HL-60/S4 treated with phorbol 12-myristate 13-acetate at 8.2 ng/mL for 4 days and 3 days (cell line): Measurements from ENCODE around the gene TIPARP.
"Not testable (repeated sequence)": the region's sequence is repeated elsewhere in the genome, so short reads cannot be mapped to it uniquely, and the experiment has no call there.

Experiments
- in situ Hi-C: fragments of 300-500 bp; cut with MboI; formaldehyde crosslinking; loops from 2 replicates; pipeline ENCODE4 v1.15.0; 2022; ENCODE audit warnings: low sequenced_read_pairs

Gene TIPARP

GRCh38 chr3:156704370-156705036 is 30.1 kb downstream of the TIPARP start:
- in situ Hi-C loops = loop anchor here (10.0 kb wide), 1 partner anchor 110 kb away; no protein-coding TSS in a partner anchor

- in situ Hi-C loops = loop anchor here (10.0 kb wide), 1 partner anchor 109 kb away; no protein-coding TSS in a partner anchor
Observed at GRCh38 chr3:156705761-156706616, 31.6 kb downstream of the TIPARP start.

DNA sequence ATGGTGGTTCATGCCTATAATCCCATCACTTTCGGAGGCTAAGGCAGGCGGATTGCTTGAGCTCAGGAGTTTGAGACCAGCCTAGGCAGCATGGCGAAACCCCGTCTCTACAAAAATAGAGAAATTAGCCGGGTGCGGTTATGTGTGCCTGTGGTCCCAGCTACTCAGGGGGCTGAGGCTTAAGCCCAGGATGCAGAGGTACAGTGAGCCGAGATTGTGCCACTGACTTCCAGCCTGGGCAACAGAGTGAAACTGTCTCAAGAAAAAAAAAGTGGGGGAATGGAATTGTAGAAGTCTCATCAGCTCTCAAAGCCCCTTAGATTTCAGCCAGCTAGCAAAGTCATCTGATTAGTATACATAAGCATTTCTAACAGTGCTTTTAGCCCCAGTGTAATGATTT is 33.2 kb downstream of the TIPARP start:
- in situ Hi-C loops = loop anchor here (10.0 kb wide), 1 partner anchor 107 kb away; no protein-coding TSS in a partner anchor

- in situ Hi-C loops = no loop called here
Observed at GRCh38 chr3:156710429-156710828, 36.0 kb downstream of the TIPARP start.

GRCh38 chr3:156711113-156711512 is 36.7 kb downstream of the TIPARP start:
- in situ Hi-C loops = no loop called here

- in situ Hi-C loops = not testable (repeated sequence)
Observed at GRCh38 chr3:156711944-156712343, 37.6 kb downstream of the TIPARP start.

DNA sequence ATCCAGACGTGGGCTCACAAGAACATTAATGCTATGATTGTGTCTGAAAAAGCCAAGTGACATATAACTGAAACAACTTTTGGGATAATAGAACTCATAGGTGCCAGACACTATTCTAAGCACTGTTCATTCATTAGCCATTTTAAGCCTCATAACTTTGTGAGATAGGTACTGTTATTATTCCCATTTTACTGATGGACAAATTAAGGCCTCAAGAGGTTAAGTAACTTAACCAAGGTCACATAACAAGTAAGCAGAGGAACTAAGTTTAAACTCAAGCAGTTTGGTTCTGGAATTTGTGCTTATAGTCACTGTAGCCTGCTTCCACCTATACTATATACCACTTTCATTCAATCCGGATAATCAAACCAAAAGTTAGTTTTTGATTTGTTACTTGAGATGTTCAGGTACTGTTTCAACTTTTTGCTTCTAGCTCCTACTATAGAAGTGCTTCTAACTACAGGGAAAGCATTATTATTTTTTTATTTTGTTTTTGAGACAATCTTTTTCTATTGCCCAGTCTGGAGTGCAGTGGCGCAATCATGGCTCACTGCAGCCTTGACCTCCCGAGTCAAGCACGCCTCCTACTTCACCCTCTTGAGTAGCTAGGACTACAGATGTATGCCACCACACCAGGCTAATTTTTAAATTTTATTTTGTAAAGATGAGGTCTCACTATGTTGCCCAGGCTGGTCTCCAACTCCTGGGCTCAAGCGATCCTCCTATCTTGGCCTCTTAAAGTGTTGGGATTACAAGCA is 41.9 kb downstream of the TIPARP start:
- in situ Hi-C loops = no loop called here

DNA sequence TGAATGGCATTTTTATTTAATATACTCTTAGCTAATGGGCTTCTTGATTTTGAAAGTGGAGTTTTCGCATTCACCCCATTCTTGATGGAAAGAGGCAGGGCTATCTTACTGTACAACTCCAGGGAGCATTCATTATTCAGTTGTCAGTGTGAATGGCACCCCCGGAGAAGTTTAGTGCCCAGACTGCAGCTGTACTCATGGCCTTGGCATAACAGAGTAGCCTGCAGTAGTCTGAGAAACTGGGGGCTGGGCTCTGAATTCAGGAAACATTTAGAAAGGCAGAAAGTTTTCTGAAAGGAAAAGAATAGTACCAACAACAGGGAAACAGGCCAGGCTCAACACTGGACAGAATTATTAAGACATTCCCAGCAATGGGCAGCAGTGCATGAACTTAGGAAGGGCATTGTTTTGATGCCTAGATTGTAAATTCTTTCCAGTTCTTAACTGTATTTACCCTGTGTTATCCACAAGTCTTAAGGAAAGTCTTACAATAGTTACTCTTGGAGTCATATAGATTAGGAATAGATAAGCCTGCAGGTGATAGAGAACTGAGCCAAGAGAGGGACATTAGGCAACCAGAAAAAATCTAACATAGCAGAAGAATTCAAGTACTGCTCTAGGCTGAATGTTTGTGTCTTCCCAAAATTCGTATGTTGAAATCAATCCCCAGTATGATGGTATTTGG is 44.4 kb downstream of the TIPARP start:
- in situ Hi-C loops = no loop called here

DNA sequence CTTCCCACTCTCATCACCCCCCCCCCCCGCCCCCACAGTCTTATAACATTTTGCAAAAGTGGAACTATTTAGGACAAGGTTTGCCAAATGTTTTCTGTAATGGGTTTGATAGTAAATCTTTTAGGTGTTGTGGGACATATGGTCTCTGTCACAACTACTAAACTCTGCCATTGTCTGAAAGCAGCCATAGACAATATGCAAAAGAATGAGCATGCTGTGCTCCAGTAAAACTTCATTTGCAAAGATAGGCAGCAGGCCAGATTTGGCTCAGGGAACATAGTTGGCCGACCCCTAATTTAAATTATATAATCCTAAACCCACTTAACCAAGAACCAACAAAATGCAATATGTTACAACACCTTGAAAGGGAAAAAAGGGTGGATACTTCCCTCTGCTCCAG is 46.4 kb downstream of the TIPARP start:
- in situ Hi-C loops = no loop called here

GRCh38 chr3:156721687-156722618 is 47.6 kb downstream of the TIPARP start:
- in situ Hi-C loops = no loop called here

- in situ Hi-C loops = no loop called here
Observed at GRCh38 chr3:156723182-156723619, 48.8 kb downstream of the TIPARP start.

- in situ Hi-C loops = no loop called here
Observed at GRCh38 chr3:156725682-156726081, 51.3 kb downstream of the TIPARP start.

DNA sequence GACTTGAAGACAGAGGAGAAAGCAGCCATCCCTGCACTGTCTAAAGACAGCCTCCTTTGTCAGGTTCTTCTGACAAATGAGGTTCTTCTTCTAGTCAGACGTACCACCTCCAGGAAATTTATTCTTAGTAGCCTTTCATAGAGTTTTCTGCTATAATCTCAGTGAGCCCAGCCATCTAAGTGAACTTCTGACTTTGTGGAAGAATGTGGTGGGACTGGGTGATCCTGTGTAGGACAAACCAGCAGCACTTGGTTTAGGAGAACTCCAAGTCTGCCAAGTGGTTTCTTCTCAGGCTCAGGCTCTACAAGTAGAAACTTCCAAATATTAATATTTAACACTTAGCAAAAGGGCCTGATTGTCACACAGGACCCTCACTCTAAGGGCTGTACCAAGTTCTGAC is 52.1 kb downstream of the TIPARP start:
- in situ Hi-C loops = no loop called here

DNA sequence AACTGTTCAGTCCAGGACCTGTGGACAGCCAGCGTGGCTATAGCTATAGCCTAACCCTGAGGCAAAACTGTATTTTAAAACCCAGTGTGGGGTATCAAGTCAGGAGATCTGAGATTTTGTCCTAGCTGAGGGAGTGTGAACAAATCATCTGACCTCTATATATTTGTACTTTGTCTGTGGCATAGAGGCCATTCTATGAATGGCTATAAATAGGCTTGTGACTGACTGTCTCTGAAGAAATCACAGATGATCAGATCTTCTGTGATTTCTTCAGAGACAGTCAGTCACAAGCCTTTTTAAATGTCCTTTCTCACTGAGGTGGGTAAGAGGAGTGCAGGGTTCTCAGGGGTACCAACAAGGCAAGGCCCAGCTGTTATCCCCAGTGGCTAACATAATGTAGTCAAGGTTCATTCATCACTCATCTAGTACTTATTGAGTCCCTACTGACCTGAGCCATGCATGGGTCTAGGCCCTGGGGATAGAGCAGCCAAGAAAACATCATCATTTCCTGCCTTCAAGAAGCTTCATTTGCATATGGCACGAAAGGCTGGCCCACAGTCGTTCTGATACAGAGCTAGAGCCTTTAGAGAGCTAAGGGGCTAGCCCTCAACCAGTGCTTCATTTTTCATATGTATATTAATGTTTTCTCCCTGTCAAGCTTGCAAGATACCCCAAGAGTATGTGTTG is 53.3 kb downstream of the TIPARP start:
- in situ Hi-C loops = no loop called here

DNA sequence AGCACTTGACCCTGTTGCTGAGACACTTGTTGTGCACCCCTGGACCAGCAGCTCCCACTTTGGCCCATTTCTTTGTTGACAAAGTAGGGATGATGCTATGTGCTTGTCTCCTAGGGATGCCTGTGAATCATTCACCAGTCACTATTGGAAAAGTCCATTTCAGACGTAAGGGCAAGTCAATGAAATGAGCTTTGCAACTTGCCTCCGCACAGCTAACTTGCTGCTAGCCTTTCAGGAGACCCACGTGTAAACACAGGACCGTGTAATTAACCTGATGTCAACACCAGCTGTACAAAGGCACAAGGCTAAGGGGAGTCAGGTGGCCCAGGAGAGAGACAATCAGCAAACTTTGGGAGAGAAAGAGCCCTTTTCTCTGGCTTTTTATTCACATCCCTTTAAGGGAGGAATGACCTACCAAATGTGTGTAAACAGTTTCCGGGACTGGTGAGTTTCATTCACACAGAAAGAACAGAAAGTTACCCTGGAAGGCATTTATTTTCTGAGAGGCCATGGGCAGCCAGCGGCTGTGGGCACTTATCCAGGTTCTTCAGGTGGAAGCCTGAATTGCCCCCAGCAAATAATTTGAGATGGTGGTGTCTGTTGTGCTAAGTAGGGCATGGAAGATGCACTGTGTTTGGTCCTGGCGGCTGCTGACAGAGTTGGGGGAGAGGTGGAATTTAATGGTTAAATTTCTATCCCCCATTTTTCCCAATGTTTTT is 54.0 kb downstream of the TIPARP start:
- in situ Hi-C loops = no loop called here

DNA sequence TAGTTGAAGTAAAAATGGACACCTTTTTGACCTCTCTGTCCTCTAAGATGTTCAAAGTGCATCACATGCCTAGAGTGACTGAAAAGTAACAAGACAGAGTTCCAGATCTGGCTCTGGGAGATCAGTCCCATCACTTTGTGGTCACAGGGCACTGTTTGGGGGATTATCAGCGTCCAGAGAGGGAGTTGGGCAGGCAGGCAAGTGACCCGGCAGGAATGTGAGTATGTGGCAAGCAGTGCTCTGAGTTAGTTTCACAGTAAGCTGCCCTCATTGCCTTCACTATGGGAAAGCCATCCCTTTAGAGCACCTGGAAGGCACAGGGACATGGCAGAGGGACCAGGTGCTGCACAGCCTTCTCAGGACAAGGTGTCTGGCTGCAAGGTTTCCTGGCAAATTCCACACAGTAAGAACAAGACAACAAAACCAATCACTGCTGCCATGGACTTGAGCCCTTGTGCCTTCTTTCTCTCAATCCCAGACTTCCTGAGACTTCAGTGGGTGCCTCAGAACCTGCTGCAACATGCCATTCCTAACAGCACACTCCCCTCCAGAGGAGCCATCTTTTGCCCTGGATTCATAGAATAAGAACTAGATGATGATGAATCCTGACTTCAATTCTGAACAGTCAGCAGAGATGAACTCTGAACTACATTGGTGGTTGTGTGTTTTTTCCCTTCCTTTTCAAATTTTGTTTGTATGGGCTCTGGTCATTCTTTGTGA is 55.2 kb downstream of the TIPARP start:
- in situ Hi-C loops = no loop called here

GRCh38 chr3:156731813-156732212 is 57.4 kb downstream of the TIPARP start:
- in situ Hi-C loops = no loop called here

GRCh38 chr3:156732261-156732660 is 57.9 kb downstream of the TIPARP start:
- in situ Hi-C loops = no loop called here
